Heart left ventricle (tissue), 13 donors: ENCODE results near the gene ARF4.

Source experiments
- CTCF ChIP-seq, 12 donors: fragments of 200-600 bp; sonication (generic) in 4 of 12; IDR thresholded peaks; one replicate each; pipeline versions ENCODE4 v1.5.0 to v1.8.0; 2018 to 2022; ENCODE audit warnings: antibody characterized with exemption in 12 of 12, mild to moderate bottlenecking in 5 of 12
- POLR2A ChIP-seq, 2 donors: fragments of 450-650 bp; IDR thresholded peaks; one replicate each; pipeline ENCODE4 v1.6.1; 2017; ENCODE audit warnings: antibody characterized with exemption in 2 of 2, mild to moderate bottlenecking in 2 of 2, moderate library complexity in 2 of 2
- donor health status: ischemic (EF 13 %, LVEDD 7.1; RV severe dilation, severe dysfunction).
- donor health status: DM: no; HTN: yes; CAD: no.
- donor health status: DM: no; HTN: no; CAD: no.
- donor health status: ischemic (EF 25% LVEDD 6.9; RV normal size, moderate dysfunction).
- donor health status: ischemic (EF 25% LVEDD 5.7; RV mildly dilated, moderate dysfunction).
- donor health status: ischemic (EF 35%, LVEDD 5.7; RV mildly dilated, moderate dysfunction).
- donor health status: nonischemic (EF 11% LVEDD 7.7; RV severe dilation, severe dysfunction).
- donor health status: DM: yes; HTN: yes; CAD: no.
- donor health status: PGD.
- donor health status: ischemic (EF 29% LVEDD 5.4; RV normal size, mild dysfunction).
- donor health status: nonischemic (EF 23%, LVEDD 6.1; RV moderate dilation, normal function).

- TF ChIP-seq POLR2A (IDR thresholded peaks at IDR 0.05) (peak; percentile 88 to 96), CTCF (IDR thresholded peaks at IDR 0.05) (peak in 7 of 12 donors; percentile 10 to 65 (median 42))
Observed at GRCh38 chr3:57597127-57597923, at the start of gene ARF4.
